ENCODE results near the gene CUL5. TPM values are rescaled to one million over a fixed set of nuclear protein-coding genes. Genes with fewer than 3 reads are reported as not detected.
"Not testable (repeated sequence)": the region's sequence is repeated elsewhere in the genome, so short reads cannot be mapped to it uniquely, and the experiment has no call there.

Gene CUL5
- total RNA-seq, 1 donor from 2014 or later, result 36.8 TPM

GRCh38 chr11:108025387-108026080 lies 16.8 kb downstream of the CUL5 start:
- no peak for DNase-seq (ENCODE audit: low spot score)

DNA sequence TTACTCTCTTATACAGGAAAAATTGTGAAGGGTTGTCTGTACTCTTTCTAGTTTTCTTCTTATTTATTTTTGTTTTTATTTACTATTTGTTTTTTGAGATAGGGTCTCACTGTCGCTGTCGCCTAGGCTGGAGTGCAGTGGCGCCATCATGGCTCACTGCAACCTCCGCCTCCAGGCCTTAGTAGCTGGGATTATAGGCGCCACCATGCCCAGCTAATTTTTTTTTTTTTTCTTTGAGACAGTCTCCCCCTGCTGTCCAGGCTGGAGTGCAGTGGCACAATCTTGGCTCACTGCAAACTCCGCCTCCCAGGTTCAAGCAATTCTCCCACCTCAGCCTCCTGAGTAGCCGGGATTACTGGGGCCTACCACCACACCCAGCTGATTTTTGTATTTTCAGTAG lies 18.4 kb downstream of the CUL5 start:
- no peak for DNase-seq (ENCODE audit: low spot score)

- not testable (repeated sequence) for DNase-seq (ENCODE audit: low spot score)
Observed at GRCh38 chr11:108028822-108029441, 20.2 kb downstream of the CUL5 start.

DNA sequence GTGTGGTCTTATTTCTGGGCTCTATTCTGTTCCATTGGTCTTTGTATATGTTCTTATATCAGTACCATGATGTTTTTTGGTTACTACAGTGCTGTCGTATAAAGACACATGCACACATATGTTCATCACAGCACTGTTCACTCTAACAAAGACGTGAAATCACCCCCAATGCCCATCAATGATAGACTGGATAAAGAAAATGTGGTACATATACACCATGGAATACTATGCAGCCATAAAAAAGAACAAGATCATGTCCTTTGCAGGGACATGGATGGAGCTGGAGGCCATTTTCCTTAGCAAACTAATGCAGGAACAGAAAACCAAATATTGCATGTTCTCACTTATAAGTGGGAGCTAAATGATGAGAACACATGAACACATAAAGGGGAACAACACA lies 22.9 kb downstream of the CUL5 start:
- not testable (repeated sequence) for DNase-seq (ENCODE audit: low spot score)

DNA sequence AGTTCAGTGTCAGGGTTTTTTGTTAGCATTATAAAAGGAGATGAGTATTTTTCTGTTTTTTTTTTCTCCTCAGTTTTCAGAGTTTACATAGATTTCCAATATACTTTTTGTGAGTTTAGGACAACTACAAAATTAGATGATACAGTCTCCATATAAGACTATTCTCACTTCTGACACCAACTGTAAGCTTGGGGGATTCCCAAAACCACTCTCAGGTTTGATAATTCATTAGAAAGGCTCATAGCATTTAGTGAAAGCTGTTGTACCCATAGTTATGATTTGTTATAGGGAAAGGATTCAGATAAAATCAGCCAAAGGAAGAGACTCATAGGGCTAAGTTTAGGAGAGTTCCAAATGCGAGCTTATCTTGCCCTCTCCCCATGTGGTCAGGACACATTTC lies 24.1 kb downstream of the CUL5 start:
- no peak for DNase-seq (ENCODE audit: low spot score)

DNA sequence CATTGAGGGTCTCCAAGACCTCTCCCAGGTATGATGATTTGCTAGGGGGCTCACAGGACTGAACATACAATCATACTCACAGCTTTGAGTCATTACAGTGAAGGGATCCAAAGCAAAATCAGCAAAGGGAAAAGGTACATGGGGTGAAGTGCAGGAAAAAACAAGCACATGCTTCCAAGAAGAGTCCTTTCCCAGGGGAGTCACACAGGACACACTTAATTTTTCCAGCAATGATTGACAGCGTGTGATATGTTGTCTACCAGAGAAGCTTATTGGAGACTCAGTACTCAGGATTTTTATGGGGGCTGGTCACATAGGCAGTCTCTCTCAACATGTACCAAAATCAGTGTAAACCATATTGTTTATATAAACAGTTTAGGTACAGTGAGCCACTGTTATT lies 25.3 kb downstream of the CUL5 start:
- no peak for DNase-seq (ENCODE audit: low spot score)

- DNase-seq (ENCODE audit: low spot score), result no peak
Observed at GRCh38 chr11:108034952-108035351, 26.3 kb downstream of the CUL5 start.

- DNase-seq (ENCODE audit: low spot score), result no peak
Observed at GRCh38 chr11:108035690-108036089, 27.0 kb downstream of the CUL5 start.

GRCh38 chr11:108037211-108037610 lies 28.5 kb downstream of the CUL5 start:
- DNase-seq (ENCODE audit: low spot score), result no peak

DNA sequence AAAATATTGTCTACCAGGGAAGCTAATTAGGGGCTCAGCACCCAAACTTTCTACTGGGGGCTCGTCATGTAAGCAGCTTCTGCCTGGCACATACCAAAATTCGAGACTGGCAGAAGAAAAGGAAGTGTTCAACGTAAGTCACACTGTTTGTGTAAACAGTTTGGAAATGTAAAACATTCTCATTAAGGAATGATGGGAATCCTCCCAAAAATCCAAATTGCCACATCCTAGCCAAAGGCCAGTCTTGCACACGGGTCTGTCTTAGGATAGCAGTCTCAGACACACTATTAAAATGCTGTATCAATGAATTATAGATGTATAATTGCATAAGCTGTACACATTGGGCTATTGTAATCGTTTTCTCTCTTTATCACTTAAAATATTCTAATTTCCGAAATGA lies 28.9 kb downstream of the CUL5 start:
- DNase-seq (ENCODE audit: low spot score), result no peak

DNA sequence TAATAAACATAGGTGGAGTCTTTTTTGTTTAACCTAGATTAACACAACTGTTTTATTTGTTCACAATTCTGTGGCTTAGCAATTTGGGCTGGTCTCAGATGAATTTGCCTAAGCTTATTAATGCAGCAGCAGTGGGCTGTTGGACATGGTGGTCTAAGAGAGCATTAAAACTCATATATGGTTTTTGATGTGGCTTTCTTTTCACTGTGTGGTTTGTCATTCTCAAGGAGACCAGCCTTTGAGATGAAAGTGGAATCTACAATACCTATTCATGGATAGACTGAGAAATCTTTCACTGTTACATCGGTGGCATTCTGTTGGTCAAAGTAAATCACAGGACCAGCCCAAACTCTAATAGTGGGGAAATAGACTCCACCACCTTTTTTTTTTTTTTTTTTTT lies 39.6 kb downstream of the CUL5 start:
- no peak for DNase-seq (ENCODE audit: low spot score)

- DNase-seq (ENCODE audit: low spot score), result no peak
Observed at GRCh38 chr11:108062336-108062735, 53.6 kb downstream of the CUL5 start.

- DNase-seq (ENCODE audit: low spot score), result no peak
Observed at GRCh38 chr11:108063410-108063809, 54.7 kb downstream of the CUL5 start.

GRCh38 chr11:108069947-108070346 lies 61.2 kb downstream of the CUL5 start:
- no peak for DNase-seq (ENCODE audit: low spot score)

- DNase-seq (ENCODE audit: low spot score), result no peak
Observed at GRCh38 chr11:108084811-108085210, 76.1 kb downstream of the CUL5 start.

DNA sequence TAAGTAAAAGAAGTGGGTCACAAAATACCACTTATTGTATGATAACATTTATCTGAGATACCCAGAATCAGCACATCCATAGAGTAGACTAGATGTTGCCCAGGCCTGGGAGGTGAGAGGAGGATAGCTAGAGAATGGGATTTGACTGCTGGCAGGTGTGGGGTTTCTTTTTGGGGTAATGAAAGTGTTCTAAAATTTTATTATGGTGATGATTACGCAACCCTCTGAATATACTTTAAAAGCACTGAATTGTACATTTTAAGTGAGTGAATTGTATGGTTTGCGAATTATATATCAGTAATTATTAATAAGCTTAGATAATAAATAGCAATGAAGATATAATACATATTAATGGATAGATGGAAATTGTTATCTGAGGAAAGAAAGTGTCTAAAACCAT lies 77.0 kb downstream of the CUL5 start:
- DNase-seq (ENCODE audit: low spot score), result no peak

- DNase-seq (ENCODE audit: low spot score), result no peak
Observed at GRCh38 chr11:108092134-108092533, 83.4 kb downstream of the CUL5 start.

DNA sequence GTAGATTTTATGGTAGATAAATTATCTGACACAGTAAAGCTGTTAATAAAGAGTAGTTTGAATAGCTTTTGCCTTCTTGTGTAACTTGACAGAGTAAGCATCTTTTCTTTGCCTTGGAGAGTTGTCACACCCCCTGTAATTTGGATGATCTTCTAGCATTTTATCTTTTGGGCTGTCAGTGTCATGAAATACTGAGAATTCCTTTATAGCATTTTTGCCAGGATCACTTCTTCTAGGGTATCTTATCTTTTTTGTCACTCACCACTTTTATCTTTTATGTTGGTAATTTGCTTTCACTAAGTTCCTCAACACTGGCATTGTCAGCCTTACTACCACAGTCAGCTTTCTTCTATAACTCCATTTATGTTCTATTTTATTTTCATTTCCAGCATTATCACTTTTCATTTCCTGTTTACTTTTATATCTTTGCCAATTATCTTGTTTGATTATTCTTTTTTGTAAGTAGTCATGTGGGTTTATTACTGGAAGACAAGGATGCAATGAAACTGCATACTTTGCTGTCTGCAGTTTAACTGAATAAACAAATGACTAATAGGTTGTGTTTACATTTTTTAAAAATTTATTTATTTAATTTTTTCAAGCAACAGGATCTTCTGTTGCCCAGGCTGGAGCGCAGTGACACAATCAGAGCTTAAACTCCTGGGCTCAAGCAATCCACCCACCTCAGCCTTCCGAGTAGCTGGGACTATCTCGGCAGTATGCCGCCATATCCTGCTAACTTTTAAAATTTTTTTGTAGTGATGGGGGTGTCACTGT lies 84.6 kb downstream of the CUL5 start:
- no peak for DNase-seq (ENCODE audit: low spot score)

DNA sequence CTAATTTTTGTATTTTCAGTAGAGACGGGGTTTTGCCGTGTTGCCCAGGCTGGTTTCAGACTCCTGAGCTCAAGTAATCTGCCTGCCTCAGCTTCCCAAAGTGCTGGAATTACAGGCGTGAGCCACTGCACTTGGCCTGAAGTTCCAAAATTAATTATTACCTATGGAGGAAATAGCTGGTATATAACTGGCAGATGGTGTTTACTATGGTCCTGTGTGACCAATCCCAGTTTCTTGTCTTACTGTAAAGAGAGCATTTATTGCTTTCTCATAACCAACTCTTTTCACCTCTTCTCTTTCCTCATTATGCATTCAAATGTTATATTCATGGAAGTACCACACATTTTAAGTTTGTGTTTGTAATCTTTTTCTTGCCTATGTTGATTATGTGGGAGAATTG lies 88.5 kb downstream of the CUL5 start:
- DNase-seq (ENCODE audit: low spot score), result no peak

GRCh38 chr11:108101090-108101775 lies 92.5 kb downstream of the CUL5 start:
- no peak for DNase-seq (ENCODE audit: low spot score)

DNA sequence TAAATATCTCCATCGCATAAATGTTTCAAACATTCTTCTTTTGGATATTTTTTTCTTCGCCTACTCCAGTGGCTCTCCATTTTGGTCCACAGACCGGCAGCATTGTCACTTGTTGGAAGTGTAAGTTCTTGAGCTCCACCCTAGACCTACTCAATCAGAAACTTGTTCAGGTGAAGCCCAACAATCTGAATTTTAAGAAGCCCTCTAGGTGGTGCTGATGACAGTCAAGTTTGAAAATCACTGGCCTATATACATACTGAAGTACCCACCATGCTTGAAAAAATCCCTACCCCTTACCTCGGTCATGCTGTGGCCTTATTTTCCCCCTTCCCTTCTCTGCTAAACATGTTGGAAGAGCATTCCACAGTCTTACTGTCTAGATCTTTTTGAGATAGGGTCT lies 102.4 kb downstream of the CUL5 start:
- DNase-seq (ENCODE audit: low spot score), result no peak

GRCh38 chr11:108112057-108112456 lies 103.4 kb downstream of the CUL5 start:
- no peak for DNase-seq (ENCODE audit: low spot score)

All from mucosa of gallbladder (tissue), 1 donor.